GM18499 (cell line): Measurements from ENCODE around the gene ARID4A.
"Not testable (repeated sequence)": the region's sequence is repeated elsewhere in the genome, so short reads cannot be mapped to it uniquely, and the experiment has no call there.

Experiments
- ATAC-seq: cut with Tn5 transposase; IDR thresholded peaks from one replicate; pipeline ENCODE4 v1.9.1; 2021; ENCODE audit warnings: moderate number of reproducible peaks; ENCODE audit not compliant: insufficient read depth, unreplicated experiment

Gene ARID4A

GRCh38 chr14:58288106-58288792, 10.1 kb upstream of the ARID4A start:
- no peak for ATAC-seq

DNA sequence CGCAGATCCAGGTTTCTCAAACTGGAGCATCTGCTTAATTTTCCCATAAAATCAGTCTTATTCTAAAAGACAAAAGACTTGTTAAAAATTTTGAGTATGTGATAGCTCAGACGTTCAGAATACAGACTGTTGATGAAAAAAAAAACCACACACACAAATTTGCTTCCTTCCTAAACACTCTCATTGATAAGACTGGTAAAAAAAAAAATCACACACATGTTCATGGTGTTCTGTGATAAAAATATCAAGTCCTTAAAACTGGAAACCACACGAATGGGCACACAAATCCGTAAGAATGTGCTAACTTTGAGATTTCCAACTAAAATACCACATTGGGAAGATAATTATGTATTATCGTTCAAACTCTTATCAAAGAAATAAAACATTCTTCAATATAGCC, 6.7 kb upstream of the ARID4A start:
- no peak for ATAC-seq

DNA sequence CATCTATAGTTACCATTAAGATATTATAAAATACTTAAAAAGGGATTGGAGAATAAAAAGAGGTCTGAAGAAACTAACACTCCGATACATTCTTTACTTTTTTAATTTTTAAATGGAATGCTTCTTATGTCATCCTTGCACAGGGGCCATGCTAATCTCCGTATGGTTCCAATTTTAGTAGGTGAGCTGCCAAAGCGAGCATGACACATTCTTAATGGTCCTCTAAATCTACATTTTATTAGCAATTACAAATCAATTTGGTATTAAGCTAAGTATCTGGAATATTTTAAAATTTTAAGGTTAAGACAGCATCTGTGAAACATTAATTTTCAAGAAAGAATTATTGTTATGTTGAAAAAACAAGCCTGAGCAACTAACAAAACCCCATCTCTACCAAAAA, 6.2 kb upstream of the ARID4A start:
- ATAC-seq = no peak

DNA sequence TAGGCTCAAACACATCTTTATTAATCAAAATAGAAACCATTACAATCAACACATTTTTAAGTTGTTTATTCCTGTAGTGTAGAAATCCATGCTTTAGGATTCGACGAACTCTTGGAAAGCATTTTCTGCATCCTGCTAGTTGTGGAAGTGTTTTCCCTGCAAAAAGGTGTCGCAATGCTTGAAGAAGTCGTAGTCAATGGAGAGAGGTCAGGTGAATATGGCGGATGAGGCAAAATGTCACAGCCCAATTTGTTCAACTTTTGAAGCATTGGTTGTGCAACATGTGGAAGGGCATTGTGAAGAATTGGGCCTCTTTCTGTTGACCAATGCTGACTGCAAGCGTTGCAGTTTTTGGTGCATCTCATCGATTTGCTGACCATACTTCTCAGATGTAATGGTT, 4.2 kb upstream of the ARID4A start:
- no peak for ATAC-seq

DNA sequence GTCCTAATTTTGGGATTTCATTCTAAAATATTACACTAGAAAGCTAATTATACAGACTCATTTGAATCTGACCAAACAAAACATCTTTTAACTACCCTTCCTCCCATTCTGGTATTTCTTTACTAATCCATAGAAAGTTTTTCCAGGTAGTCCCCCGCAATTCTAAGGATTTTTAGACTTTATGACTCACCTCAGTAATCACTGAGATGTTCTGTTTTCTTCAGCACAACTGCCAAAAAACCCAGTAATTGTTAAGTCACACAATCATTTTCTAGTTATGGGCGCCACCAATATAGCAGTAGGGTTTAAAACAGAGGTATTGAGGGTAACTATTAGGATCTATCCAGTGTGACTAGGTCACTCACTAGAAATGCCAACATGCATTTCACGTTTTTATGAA, 1.6 kb upstream of the ARID4A start:
- ATAC-seq = no peak

DNA sequence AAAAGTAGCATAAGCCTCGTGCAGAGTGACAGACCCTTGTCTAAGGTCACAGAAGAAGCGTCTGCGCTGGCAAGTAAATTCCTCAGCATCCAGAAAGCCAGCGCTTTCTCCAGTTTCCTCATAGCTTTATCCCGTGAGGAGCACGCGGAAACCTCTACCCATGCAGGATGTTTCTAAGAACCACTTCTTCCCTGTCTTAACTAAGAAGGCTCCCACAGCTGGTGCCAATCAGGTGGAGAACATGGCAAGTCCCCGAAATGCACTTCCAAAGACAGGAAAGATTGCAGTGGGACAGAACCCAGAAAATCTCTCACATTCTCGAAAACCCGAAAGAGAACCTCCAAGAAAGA, 968 bp upstream of the ARID4A start:
- ATAC-seq = peak; percentile 2

DNA sequence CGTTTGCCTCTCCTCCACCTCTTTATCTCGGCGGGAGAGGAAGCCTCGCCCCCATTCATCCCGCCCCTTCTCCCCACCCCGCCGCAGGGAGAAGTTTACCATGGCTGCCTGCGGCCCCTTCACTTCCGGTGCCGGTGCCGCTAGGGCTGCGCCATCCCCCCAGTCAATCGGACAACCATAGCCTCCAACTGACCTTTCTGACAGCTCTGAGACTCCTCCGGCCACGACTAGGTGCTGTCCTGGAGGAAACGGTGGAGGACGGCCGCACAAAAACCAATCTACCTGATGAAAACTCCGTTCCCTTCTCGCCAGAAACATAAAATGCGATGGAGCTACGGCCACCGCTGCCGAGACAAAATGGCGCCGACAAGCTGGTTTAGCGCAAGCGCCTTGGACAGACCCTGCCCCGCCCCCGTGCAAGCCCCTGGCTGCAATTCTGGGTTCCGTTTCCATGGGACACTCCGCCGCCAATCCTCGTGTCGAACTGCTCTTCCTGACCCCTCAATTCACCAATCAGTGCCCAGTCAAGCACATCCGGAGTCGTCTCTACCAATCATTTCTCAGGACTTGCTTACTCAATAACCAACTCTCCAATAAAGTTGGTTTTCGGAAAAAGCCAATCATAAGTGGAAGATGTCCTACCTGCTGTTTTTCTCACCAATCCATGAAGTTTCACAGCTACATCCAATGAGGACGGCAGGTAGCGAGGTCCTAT, 436 bp upstream of the ARID4A start:
- ATAC-seq = peak; percentile 69

GRCh38 chr14:58299401-58300330, 1.3 kb downstream of the ARID4A start:
- ATAC-seq = no peak

DNA sequence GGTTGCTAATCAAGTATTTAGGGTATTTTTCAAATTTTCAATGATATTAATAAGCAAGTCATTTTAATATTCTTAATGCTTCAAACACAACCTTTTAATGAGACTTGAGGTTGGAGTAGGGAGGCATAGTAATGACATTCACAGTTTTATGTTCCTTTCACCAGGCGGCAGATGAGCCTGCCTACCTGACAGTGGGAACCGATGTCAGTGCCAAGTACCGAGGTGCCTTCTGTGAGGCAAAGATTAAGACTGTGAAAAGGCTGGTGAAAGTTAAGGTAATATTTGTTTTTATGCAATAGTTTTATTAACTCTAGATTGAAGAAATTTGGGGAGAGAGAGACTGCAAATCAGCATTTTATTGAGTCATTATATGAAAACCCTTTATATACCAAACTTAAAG, 3.1 kb downstream of the ARID4A start:
- ATAC-seq = no peak

GRCh38 chr14:58305730-58306129, 7.4 kb downstream of the ARID4A start:
- ATAC-seq = no peak

DNA sequence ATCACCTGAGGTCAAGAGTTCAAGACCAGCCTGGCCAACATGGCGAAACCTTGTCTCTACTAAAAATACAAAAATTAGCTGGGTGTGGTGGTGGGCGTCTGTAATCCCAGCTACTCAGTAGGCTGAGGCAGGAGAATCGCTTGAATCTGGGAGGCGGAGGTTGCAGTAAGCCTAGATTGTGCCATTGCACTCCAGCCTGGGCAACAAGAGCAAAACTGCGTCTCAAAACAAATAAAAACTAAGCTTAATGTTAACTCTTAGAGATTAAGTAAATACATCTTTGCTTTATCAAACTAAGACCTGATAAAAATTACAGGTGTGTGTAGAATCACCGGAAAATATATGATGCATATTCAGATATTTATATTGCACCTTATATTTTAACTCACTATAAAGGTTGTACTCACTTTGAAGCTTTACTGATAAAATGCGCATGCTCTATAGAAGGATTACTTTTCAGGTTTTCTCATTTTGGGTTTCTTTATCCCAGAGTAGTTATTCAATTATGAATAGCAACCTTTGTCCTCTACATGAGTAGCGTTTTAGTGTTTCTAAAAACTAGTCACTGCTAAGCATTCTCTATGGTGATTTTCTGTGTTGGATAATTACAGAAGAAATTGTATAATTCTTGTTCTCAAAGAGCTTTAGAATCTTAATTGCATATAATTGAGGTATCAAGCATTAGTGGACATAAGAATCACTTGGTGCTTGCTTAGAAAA, 9.4 kb downstream of the ARID4A start:
- no peak for ATAC-seq

GRCh38 chr14:58309086-58309485, 10.7 kb downstream of the ARID4A start:
- ATAC-seq = no peak

- ATAC-seq = no peak
Measured at GRCh38 chr14:58313699-58314098, 15.3 kb downstream of the ARID4A start.

- no peak for ATAC-seq
Measured at GRCh38 chr14:58315606-58316005, 17.3 kb downstream of the ARID4A start.

GRCh38 chr14:58327019-58327418, 28.7 kb downstream of the ARID4A start:
- no peak for ATAC-seq

- ATAC-seq = peak; percentile 84
Measured at GRCh38 chr14:58331111-58331510, 32.8 kb downstream of the ARID4A start.

DNA sequence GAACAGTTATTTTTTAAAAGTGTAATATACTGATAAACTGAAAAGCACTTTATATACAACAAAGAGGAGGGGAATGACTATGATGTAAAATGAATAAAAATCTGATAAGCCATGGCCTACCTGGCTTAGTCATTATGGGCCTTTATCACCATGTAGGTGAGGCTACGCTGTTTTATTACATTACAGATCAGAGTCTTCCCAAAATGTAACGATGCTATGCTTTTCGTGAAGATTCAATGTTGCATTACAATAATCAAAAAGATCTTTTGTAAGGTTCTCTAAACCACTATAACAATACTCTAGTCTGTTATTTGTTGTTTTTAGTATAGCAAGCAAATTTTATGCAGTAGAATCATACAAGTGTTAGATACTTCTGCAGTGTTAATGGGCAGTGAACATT, 34.2 kb downstream of the ARID4A start:
- no peak for ATAC-seq

- not testable (repeated sequence) for ATAC-seq
Measured at GRCh38 chr14:58339666-58340065, 41.3 kb downstream of the ARID4A start.

- ATAC-seq = no peak
Measured at GRCh38 chr14:58341152-58341748, 42.9 kb downstream of the ARID4A start.

- not testable (repeated sequence) for ATAC-seq
Measured at GRCh38 chr14:58343535-58343934, 45.2 kb downstream of the ARID4A start.
